PC-9 (cell line): ENCODE results near the gene JUNB.

ENCODE experiments used
- EZH2 ChIP-seq: fragments of 200-600 bp; sonication (generic); IDR thresholded peaks from 2 replicates; pipeline ENCODE4 v1.8.0; 2017; ENCODE audit warnings: antibody characterized with exemption, low read depth
- TF ChIP-seq, protein P1 (sequence below): fragments of 200-600 bp; sonication (generic); conservative IDR thresholded peaks from 2 replicates; pipeline ENCODE4 v1.6.1; 2017; ENCODE audit warnings: mixed run types, antibody characterized with exemption, mild to moderate bottlenecking, moderate library complexity

DNA sequence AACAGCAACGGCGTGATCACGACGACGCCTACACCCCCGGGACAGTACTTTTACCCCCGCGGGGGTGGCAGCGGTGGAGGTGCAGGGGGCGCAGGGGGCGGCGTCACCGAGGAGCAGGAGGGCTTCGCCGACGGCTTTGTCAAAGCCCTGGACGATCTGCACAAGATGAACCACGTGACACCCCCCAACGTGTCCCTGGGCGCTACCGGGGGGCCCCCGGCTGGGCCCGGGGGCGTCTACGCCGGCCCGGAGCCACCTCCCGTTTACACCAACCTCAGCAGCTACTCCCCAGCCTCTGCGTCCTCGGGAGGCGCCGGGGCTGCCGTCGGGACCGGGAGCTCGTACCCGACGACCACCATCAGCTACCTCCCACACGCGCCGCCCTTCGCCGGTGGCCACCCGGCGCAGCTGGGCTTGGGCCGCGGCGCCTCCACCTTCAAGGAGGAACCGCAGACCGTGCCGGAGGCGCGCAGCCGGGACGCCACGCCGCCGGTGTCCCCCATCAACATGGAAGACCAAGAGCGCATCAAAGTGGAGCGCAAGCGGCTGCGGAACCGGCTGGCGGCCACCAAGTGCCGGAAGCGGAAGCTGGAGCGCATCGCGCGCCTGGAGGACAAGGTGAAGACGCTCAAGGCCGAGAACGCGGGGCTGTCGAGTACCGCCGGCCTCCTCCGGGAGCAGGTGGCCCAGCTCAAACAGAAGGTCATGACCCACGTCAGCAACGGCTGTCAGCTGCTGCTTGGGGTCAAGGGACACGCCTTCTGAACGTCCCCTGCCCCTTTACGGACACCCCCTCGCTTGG is 966 bp downstream of the JUNB start:
- TF ChIP-seq, protein P1, sequence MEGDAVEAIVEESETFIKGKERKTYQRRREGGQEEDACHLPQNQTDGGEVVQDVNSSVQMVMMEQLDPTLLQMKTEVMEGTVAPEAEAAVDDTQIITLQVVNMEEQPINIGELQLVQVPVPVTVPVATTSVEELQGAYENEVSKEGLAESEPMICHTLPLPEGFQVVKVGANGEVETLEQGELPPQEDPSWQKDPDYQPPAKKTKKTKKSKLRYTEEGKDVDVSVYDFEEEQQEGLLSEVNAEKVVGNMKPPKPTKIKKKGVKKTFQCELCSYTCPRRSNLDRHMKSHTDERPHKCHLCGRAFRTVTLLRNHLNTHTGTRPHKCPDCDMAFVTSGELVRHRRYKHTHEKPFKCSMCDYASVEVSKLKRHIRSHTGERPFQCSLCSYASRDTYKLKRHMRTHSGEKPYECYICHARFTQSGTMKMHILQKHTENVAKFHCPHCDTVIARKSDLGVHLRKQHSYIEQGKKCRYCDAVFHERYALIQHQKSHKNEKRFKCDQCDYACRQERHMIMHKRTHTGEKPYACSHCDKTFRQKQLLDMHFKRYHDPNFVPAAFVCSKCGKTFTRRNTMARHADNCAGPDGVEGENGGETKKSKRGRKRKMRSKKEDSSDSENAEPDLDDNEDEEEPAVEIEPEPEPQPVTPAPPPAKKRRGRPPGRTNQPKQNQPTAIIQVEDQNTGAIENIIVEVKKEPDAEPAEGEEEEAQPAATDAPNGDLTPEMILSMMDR = no peak
- TF ChIP-seq EZH2 = no peak
